Chondrocyte (in vitro differentiated cells): ENCODE measurements around the gene KCTD17. TPM values are rescaled to one million over a fixed set of nuclear protein-coding genes. Genes with fewer than 3 reads are reported as not detected.

Experiments used
- DNase-seq: peaks from one replicate; pipeline ENCODE4 v3.0.0; 2021; ENCODE audit warnings: mixed read lengths, low spot score
- H3K27ac Mint-ChIP-seq: one replicate; pipeline ENCODE4 v1.8.0; 2021; ENCODE audit warnings: mild to moderate bottlenecking, moderate library complexity, mixed read lengths; ENCODE audit not compliant: unreplicated experiment
- H3K27me3 Mint-ChIP-seq: 2 replicates; pipeline ENCODE4 v1.8.0; 2021; ENCODE audit warnings: low read depth, mixed read lengths
- H3K36me3 Mint-ChIP-seq: 2 replicates; pipeline ENCODE4 v1.8.0; 2021; ENCODE audit warnings: low read depth, mixed read lengths
- H3K4me1 Mint-ChIP-seq: 2 replicates; pipeline ENCODE4 v1.8.0; 2021; ENCODE audit warnings: low read depth, mild to moderate bottlenecking, mixed read lengths
- H3K4me3 Mint-ChIP-seq: one replicate; pipeline ENCODE4 v1.8.0; 2021; ENCODE audit warnings: mild to moderate bottlenecking, moderate library complexity, mixed read lengths; ENCODE audit not compliant: unreplicated experiment
- H3K9me3 Mint-ChIP-seq: 2 replicates; pipeline ENCODE4 v1.8.0; 2021; ENCODE audit warnings: low read depth, mixed read lengths
- CTCF ChIP-seq: fragments of 200-600 bp; sonication (generic); IDR thresholded peaks from 2 replicates; pipeline ENCODE4 v1.5.0; 2021; ENCODE audit warnings: antibody characterized with exemption, mild to moderate bottlenecking, moderate library complexity
- total RNA-seq: library from RNA; stranded (reverse); gene quantifications from 3 replicates; pipeline ENCODE4 v1.2.1, GENCODE V29; 2021

Gene KCTD17
- total RNA-seq, 1 donor from 2014 or later = 33.0 TPM

GRCh38 chr22:37089434-37089833 is 37.9 kb downstream of the KCTD17 start:
- Mint-ChIP-seq H3K4me3 (no peak overlapping the region), H3K27ac (no peak overlapping the region), H3K9me3 (no peaks in the 10 kb centered on the region), H3K36me3 (peaks cover 3% of the 10 kb centered on the region), H3K4me1 (peaks cover 4% of the 10 kb centered on the region), H3K27me3 (peaks cover 35% of the 10 kb centered on the region)
- no peak for TF ChIP-seq CTCF
- no peak for DNase-seq

GRCh38 chr22:37090920-37091695 is 39.6 kb downstream of the KCTD17 start:
- DNase-seq = no peak
- Mint-ChIP-seq H3K4me3 (no peak overlapping the region), H3K9me3 (no peaks in the 10 kb centered on the region), H3K36me3 (peaks cover 5% of the 10 kb centered on the region), H3K27ac (no peak overlapping the region), H3K27me3 (peaks cover 45% of the 10 kb centered on the region), H3K4me1 (peaks cover 4% of the 10 kb centered on the region)
- TF ChIP-seq CTCF = no peak

GRCh38 chr22:37091994-37092393 is 40.5 kb downstream of the KCTD17 start:
- peaks cover 54% of the 10 kb centered on the region for H3K27me3 Mint-ChIP-seq
- peaks cover 4% of the 10 kb centered on the region for H3K4me1 Mint-ChIP-seq
- no peak overlapping the region for H3K27ac Mint-ChIP-seq
- no peak overlapping the region for H3K4me3 Mint-ChIP-seq
- DNase-seq = no peak
- peaks cover 5% of the 10 kb centered on the region for H3K36me3 Mint-ChIP-seq
- H3K9me3 Mint-ChIP-seq = no peaks in the 10 kb centered on the region
- no peak for TF ChIP-seq CTCF

DNA sequence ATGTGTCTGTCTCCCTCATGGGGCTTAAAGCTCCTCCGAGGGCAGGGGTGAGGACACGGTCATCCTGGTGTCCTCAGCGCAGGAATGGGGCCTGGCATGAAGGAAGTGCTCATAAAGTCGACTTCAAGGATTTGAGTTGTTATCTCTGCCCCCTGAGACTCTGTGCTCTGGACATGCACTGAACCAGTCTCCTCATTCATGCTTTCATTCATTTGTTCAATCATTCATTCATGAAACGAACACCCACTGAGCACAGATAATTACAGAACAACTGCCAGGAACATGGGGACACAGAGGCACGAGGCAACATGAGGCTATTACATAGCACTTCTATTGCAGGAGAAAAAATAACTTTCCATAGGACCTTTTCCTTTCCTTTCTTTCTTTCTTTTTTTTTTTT is 41.5 kb downstream of the KCTD17 start:
- TF ChIP-seq CTCF = no peak
- Mint-ChIP-seq H3K27ac (no peak overlapping the region), H3K9me3 (no peaks in the 10 kb centered on the region), H3K4me1 (peaks cover 2% of the 10 kb centered on the region), H3K36me3 (peaks cover 5% of the 10 kb centered on the region), H3K4me3 (no peak overlapping the region), H3K27me3 (peaks cover 56% of the 10 kb centered on the region)
- DNase-seq = no peak

DNA sequence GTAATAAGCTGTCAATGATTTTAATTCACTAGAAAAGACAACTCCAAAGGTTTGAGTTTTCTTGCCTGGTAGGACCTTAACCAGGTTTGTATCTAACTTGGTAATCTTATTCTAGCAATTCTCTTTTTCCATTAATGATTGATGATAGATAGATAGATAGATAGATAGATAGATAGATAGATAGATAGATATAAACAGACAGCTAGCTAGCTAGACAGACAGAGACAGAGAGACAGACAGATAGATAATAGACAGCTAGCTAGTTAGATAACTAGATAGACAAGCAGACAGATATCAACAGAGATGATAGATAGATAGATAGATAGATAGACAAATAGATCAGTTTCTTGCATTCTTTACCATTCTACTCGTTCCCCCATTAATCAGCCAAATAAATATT is 42.7 kb downstream of the KCTD17 start:
- Mint-ChIP-seq H3K36me3 (peaks cover 5% of the 10 kb centered on the region), H3K4me3 (no peak overlapping the region), H3K9me3 (no peaks in the 10 kb centered on the region), H3K4me1 (no peaks in the 10 kb centered on the region), H3K27me3 (peaks cover 59% of the 10 kb centered on the region), H3K27ac (no peak overlapping the region)
- TF ChIP-seq CTCF = no peak
- no peak for DNase-seq
